ENCODE measurements around the gene CCDC33.

The CCDC33 gene

DNA sequence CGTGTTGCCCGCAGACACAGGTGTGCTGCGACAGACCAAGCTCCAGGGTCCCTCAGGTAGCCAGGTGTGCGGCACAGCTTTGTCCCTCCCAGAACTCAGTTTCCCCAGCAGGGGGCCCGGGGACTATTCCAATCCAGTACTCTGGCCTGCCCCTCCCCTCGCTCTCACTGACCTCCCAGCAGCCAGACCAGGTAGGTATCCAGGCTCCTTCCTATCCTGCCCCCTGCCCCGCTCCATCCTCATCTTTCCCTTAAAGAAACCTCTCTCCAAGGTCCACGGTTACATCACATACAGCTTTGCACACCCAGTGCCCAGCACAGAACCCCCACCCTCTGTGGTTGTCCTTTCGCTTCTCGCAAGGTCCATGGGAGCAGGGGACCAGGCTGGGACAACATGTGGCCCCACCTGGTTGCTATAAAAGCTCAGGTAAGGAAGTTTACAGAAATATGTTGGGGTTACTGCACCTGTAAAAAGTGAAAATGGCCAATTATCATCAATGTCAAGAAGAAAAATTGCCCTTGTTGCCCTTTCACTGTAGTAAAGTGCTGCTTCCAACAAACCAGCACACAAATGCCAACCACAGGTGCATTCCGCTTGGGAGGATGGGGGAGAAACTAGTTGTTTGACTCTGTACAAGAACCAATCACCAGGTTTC is 138.6 kb downstream of the CCDC33 start:
- no peak for ATAC-seq
- no peak for DNase-seq
- H3K27ac Mint-ChIP-seq = peak overlapping the region; percentile 77
- H3K9me3 Mint-ChIP-seq = no peaks in the 10 kb centered on the region
- H3K36me3 Mint-ChIP-seq (ENCODE audit: low read depth) = no peaks in the 10 kb centered on the region
- H3K4me1 Mint-ChIP-seq = peaks cover 58% of the 10 kb centered on the region
- no peaks in the 10 kb centered on the region for H3K27me3 Mint-ChIP-seq
- peak overlapping the region; percentile 80 for H3K4me3 Mint-ChIP-seq

DNA sequence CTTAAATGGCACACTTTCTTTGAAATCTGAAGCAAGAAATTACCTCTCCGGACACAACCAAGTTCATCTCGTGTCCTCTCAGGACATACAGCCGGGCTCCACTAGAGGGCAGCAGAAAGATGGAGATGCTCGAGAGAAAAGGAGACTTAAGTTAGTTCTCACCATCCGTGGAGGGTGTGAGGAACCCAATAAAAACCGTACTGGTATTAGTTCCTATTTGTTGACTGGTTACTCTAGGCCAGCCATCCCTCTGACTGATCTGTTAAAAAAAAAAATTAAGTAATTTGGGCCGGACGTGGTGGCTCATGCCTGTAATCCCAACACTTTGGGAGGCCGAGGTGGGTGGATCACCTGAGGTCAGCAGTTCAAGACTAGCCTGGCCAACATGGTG is 139.2 kb downstream of the CCDC33 start:
- no peaks in the 10 kb centered on the region for H3K27me3 Mint-ChIP-seq
- peaks cover 63% of the 10 kb centered on the region for H3K4me1 Mint-ChIP-seq
- H3K27ac Mint-ChIP-seq = peak overlapping the region; percentile 70
- no peaks in the 10 kb centered on the region for H3K36me3 Mint-ChIP-seq (ENCODE audit: low read depth)
- peak overlapping the region; percentile 80 for H3K4me3 Mint-ChIP-seq
- ATAC-seq (peak; percentile 21), DNase-seq (peak; percentile 88)
- no peaks in the 10 kb centered on the region for H3K9me3 Mint-ChIP-seq

DNA sequence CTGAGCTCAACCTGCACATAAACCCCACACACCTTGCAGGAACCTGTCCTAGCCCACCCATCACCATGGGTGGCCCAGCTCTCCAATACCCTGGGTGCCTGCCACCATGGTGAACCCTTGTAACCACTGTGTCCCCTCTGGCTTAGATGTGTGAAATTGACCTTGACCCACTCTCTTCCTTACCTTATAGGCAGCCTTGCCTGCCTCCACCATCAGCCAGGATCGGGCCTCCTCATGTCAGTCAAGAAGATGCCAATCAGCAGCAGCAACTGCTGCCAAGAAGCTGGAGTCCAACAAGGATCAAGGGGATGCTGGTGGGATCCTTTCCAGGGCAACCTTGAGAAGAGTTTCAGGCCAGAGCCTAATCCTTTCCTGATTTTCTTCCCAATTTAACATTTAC is 140.1 kb downstream of the CCDC33 start:
- Mint-ChIP-seq H3K36me3 (ENCODE audit: low read depth) (no peaks in the 10 kb centered on the region), H3K27ac (peak overlapping the region; percentile 15), H3K4me3 (no peak overlapping the region), H3K9me3 (no peaks in the 10 kb centered on the region), H3K27me3 (no peaks in the 10 kb centered on the region), H3K4me1 (peaks cover 72% of the 10 kb centered on the region)
- DNase-seq (no peak), ATAC-seq (no peak)

DNA sequence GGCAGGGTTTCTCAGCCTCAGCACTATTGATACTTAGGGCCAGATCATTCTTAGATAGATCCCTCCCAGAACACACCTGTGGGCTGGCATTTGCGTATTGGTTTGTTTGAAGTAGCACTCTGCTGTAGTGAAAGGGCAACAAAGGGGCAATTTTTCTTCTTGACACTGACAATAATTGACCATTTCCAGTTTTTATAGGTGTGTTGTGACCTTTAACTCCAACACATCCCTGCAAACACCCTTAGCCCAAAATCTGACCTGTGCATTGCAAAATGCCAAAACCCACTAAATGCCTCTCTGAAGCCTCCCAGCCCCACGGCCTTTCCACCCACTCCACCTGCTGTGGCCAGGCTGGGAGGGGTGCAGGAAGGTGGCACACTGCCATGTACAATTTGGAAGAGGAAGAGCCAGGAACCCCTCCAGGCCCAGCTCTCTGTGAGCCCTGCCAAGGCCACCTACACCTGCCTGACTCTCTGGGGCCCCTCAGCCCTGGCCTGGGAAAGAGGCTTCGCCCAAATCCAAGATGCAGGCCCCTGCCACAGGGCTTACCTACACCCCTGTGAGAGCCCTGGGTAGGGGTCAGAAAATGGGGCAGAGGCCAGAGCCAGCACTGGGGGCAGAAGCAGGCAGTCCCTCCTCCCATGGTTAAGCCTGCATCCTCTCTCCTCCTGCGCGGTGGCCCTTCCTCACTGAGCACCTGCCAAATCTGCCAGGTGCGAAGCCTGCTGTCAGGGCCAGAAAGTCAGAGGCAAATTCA is 140.9 kb downstream of the CCDC33 start:
- no peaks in the 10 kb centered on the region for H3K27me3 Mint-ChIP-seq
- H3K9me3 Mint-ChIP-seq = no peaks in the 10 kb centered on the region
- H3K4me1 Mint-ChIP-seq = peaks cover 80% of the 10 kb centered on the region
- H3K27ac Mint-ChIP-seq = peak overlapping the region; percentile 41
- no peaks in the 10 kb centered on the region for H3K36me3 Mint-ChIP-seq (ENCODE audit: low read depth)
- ATAC-seq (no peak), DNase-seq (no peak)
- H3K4me3 Mint-ChIP-seq = no peak overlapping the region

DNA sequence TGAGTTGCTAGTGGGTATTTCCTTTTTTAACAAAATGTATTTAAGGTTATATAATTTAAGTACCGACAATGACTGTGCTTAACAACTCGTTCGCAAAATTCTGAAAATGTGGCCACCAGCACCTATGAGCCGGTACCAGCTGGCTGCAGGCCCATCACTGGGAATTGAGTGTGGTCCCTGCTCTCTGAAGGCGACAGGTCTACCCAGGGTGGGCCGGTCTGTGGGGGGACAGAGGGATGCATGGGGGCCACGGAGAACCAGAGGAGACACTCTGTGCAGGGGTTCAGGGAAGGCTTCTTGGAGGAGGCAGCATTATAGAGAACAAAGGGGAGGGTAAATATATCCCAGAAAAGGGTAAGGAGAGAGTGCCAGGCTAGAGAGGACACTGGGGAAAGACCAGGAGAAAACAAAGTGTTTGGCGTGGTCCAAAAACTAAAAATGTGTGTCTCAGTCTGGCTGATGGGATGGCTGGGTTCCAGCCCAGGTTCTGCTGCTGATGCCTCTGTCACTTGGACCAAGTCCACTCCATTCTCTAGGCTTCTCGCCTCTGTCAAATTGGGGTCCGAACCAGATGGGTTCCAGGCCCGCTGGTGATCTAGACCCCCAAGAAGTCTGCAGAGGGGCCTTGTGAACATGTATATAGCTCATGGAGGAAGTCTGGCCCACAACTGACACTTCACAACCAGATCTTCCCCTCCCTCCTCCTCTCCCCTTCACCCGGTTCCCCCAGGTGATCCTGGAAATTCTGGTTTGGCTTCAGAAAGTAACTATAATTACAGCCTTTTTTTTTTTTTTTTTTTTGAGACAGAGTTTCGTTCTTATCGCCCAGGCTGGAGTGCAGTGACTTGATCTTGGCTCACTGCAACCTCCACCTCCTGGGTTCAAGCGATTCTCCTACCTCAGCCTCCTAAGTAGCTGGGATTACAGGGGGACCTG is 142.0 kb downstream of the CCDC33 start:
- H3K36me3 Mint-ChIP-seq (ENCODE audit: low read depth) = no peaks in the 10 kb centered on the region
- peak overlapping the region; percentile 31 for H3K4me3 Mint-ChIP-seq
- peak overlapping the region; percentile 82 for H3K27ac Mint-ChIP-seq
- no peaks in the 10 kb centered on the region for H3K27me3 Mint-ChIP-seq
- DNase-seq (no peak), ATAC-seq (no peak)
- H3K9me3 Mint-ChIP-seq = no peaks in the 10 kb centered on the region
- peaks cover 91% of the 10 kb centered on the region for H3K4me1 Mint-ChIP-seq

DNA sequence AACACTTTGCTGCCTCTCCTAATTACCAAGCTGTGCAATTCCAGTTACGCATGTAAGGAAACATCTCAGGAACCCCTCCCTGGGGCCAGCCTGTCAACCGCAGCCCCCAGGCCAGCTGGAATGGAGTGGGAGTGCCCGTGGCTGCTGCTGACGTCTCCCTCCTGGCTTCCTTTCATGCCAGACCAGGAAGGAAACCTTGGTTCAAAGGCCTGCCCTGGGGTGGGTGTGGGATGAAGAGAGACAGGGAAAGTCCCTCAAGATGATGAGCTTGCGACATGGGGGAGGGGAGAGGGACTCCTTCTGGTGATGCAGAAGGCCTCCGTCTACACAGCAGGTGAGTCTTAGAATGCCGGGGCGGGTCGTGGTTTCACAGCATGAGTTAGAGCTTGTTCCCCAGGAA is 142.7 kb downstream of the CCDC33 start:
- H3K4me1 Mint-ChIP-seq = peaks cover 95% of the 10 kb centered on the region
- DNase-seq (peak; percentile 81), ATAC-seq (peak; percentile 25)
- no peaks in the 10 kb centered on the region for H3K27me3 Mint-ChIP-seq
- H3K4me3 Mint-ChIP-seq = peak overlapping the region; percentile 31
- no peaks in the 10 kb centered on the region for H3K36me3 Mint-ChIP-seq (ENCODE audit: low read depth)
- peak overlapping the region; percentile 82 for H3K27ac Mint-ChIP-seq
- no peaks in the 10 kb centered on the region for H3K9me3 Mint-ChIP-seq

DNA sequence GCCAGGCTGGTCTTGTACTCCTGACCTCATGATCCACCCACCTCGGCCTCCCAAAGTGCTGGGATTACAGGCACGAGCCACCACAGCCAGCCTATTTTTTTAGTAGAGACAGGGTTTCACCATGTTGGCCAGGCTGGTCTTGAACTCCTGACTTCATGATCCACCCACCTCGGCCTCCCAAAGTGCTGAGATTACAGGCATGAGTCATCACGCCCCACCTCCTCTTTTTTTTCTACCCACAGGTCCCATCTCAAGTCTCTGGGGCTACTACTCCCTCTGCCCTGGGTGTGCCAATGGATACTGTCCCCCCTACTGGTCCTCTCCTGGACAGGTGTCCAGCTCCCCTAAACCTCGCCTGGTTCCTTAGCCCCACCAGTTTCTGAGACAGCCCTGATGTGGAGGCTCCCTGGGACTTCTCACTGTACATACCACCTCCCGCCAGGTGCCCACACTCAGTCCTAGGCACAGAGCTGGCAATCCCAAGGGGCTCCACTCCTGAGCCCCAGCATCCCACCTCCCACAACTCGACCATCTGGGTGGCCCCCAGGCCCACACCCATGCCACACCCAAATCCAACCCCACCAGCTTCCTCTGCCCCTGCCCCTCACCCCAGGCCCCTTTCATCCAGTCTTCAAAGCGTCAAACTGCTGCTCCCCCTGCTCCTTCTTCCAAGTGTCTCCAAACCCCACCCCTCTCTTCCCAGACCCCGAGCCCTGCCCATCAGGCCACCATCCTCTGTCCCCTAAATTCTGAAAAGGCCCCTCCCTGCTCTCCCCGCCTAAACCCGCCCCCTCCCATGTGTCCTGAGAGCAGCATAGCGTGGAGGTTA is 144.4 kb downstream of the CCDC33 start:
- ATAC-seq = no peak
- H3K27ac Mint-ChIP-seq = peak overlapping the region; percentile 81
- no peak overlapping the region for H3K4me3 Mint-ChIP-seq
- peaks cover 99% of the 10 kb centered on the region for H3K4me1 Mint-ChIP-seq
- H3K36me3 Mint-ChIP-seq (ENCODE audit: low read depth) = no peaks in the 10 kb centered on the region
- H3K27me3 Mint-ChIP-seq = no peaks in the 10 kb centered on the region
- H3K9me3 Mint-ChIP-seq = no peaks in the 10 kb centered on the region
- no peak for DNase-seq

DNA sequence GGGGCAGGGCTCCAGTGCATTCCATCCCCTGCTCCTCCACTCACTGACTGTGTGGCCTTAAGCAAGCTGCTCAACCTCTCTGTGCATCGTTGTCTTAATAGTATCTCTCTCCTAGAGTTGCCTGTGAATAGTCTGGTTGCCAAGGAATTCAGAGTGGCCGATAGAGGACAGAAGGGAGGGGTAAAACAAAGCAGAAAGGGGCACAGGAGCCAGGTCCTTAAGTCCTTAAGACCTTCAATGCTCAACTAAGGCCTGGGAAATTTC is 145.0 kb downstream of the CCDC33 start:
- Mint-ChIP-seq H3K9me3 (no peaks in the 10 kb centered on the region), H3K27ac (peak overlapping the region; percentile 93), H3K36me3 (ENCODE audit: low read depth) (no peaks in the 10 kb centered on the region)

DNA sequence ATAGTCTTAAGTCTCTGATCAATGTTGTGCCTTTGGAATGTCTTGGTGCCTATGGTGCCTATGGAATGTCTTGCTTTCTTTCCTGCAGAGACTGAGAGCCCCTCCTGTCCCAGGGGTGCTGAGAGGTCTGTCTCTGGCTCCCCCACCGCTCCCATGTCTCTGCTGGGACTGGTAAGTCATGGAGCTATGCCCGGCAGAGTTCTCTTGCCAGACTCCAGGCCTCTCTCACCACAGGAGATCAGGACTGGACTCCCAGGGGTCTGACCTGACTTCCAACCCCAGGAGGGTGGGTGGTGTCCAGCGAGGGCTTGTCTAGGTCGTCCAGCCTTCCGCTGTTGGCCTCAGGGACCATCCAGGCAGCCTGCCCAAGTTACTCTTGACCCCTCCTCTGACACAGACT is 145.4 kb downstream of the CCDC33 start:
- no peak for DNase-seq
- peak overlapping the region; percentile 93 for H3K27ac Mint-ChIP-seq
- H3K9me3 Mint-ChIP-seq = no peaks in the 10 kb centered on the region
- H3K36me3 Mint-ChIP-seq (ENCODE audit: low read depth) = no peaks in the 10 kb centered on the region
- no peaks in the 10 kb centered on the region for H3K27me3 Mint-ChIP-seq
- no peak overlapping the region for H3K4me3 Mint-ChIP-seq
- no peak for ATAC-seq
- H3K4me1 Mint-ChIP-seq = peaks cover 99% of the 10 kb centered on the region

More for the DNA sequence above, 145.0 kb downstream of the CCDC33 start:
- DNase-seq = no peak
- Mint-ChIP-seq H3K4me1 (peaks cover 99% of the 10 kb centered on the region), H3K27me3 (no peaks in the 10 kb centered on the region), H3K4me3 (no peak overlapping the region)
- no peak for ATAC-seq

DNA sequence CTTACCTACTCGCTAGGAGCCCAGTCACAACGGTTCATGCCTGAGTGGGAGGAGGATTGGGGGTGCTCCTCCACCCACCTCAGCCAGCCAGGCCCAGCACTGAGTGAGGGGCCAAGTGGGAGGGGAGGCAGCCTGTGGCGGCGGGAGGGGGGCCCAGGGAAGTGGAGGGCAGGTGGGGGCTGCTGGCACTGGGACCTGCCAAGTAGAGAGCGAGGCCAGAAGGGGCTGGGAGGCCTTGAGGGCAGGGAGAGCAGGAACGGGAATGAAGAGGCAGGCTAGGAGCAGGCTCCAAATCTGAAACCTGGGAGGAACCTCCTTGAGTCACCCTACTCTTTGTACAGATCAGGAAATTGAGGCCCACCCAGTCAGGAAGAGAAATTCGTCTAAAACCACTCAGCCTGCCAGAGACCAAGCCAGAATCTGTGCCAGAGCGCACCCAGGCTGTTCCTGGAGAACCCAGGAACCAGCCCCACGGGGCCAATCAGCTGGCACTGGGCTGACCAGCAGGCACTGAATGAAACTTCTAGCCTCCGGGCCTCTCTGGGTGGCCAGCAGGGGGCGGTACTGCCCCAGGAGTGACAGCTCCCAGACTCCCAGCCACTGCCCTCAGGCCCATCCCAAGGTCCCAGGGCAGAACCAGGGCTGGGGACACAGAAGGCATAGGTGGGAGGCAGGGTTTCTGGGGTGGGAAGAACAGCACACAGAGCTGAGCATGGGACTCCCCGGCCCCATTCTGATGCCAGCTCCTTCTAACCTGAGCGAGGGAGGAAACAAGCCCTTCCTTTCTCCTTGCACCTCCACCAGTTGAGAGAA is 146.1 kb downstream of the CCDC33 start:
- Mint-ChIP-seq H3K36me3 (ENCODE audit: low read depth) (no peaks in the 10 kb centered on the region), H3K27ac (peak overlapping the region; percentile 93), H3K9me3 (no peaks in the 10 kb centered on the region), H3K4me1 (peaks cover 99% of the 10 kb centered on the region), H3K4me3 (no peak overlapping the region), H3K27me3 (no peaks in the 10 kb centered on the region)
- peak; percentile 5 for ATAC-seq
- peak; percentile 90 for DNase-seq

DNA sequence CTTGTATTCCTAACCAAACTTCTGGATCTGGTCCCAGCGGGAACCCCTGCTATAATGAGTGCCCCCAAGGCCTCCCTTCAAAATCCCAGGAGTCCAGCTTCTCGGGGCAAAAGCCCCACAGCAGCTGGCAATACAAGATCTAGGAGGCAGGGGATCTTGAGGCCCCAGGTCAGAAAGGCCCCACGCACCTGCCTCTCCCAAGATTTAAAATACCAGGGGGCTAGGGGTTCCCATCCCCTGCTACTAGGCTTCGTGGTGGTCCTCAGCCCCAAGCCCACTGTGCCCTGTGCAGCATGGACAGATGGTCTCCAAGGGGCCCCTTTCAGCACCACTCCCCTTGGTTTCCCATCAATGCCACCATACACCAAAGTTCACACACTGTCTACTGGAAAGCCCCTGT is 147.2 kb downstream of the CCDC33 start:
- H3K4me1 Mint-ChIP-seq = peaks cover 96% of the 10 kb centered on the region
- H3K4me3 Mint-ChIP-seq = peak overlapping the region; percentile 64
- ATAC-seq (no peak), DNase-seq (no peak)
- H3K27me3 Mint-ChIP-seq = no peaks in the 10 kb centered on the region
- no peaks in the 10 kb centered on the region for H3K36me3 Mint-ChIP-seq (ENCODE audit: low read depth)
- H3K9me3 Mint-ChIP-seq = no peaks in the 10 kb centered on the region
- peak overlapping the region; percentile 93 for H3K27ac Mint-ChIP-seq

DNA sequence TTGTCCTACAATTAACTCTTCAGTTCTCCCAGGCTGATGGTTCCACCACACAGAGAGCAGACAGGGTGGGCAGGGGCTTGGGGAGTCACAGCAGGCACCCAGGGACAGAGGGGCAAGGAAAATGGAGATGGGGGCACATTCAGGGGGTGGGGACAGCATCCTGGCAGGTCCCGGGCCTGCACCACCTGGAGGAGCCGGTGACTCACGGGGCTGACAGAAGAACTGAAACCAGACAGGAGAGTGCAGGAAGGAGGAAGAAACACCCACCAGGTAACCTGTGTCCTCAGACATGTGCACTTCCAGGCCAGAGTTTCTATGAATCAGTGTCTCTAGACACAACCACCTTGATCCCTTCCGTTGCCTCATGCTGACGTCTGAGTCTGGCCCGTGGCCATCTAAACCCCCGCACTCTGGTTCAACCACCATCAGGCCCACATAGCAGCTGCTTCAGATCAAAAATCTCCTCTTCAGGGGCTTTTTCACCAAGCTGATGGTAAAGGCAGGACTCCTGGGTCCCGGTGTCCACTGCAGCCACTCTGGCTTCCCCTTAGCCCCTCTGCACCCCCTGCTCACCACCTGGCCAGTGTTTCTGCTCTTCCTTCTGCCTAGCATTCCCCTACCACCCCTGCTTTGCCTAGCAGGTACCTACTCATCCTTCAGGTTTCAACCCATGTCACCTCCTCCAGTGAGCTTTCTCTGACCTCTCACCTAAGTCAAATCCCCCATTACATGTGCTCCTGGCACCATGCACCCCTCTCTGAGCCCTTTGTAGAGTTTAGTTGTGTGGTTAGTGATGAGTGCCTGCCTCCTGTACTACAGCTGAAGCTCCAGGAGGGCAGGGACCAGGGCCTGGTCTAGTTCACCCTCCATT is 147.8 kb downstream of the CCDC33 start:
- peak; percentile 89 for DNase-seq
- H3K4me1 Mint-ChIP-seq = peaks cover 93% of the 10 kb centered on the region
- H3K9me3 Mint-ChIP-seq = no peaks in the 10 kb centered on the region
- no peaks in the 10 kb centered on the region for H3K36me3 Mint-ChIP-seq (ENCODE audit: low read depth)
- H3K4me3 Mint-ChIP-seq = peak overlapping the region; percentile 64
- peak; percentile 70 for ATAC-seq
- H3K27ac Mint-ChIP-seq = peak overlapping the region; percentile 93
- H3K27me3 Mint-ChIP-seq = no peaks in the 10 kb centered on the region

DNA sequence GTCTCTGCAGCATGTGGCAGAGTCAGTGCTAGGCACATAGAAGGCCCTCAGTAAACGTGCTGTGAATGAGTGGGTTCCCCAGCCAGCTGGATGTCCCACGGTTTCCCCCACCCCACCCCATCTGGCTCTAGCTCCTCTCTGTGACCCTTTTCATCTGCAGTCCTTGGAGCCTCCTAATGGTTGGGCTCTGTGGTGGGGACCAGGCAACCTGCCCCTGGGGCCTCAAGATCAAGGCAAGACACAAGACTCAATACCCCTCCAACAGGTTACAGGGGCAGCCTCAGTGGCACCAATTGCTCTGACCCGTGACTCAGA is 148.4 kb downstream of the CCDC33 start:
- peaks cover 92% of the 10 kb centered on the region for H3K4me1 Mint-ChIP-seq
- DNase-seq (peak; percentile 50), ATAC-seq (no peak)
- peak overlapping the region; percentile 93 for H3K27ac Mint-ChIP-seq
- H3K4me3 Mint-ChIP-seq = peak overlapping the region; percentile 64
- H3K27me3 Mint-ChIP-seq = no peaks in the 10 kb centered on the region
- no peaks in the 10 kb centered on the region for H3K36me3 Mint-ChIP-seq (ENCODE audit: low read depth)
- no peaks in the 10 kb centered on the region for H3K9me3 Mint-ChIP-seq

Data from activated naive CD8-positive, alpha-beta T cell treated with anti-CD3 and anti-CD28 coated beads, Interleukin-2, amount 50 U/mL, for 24 hours (primary cell).